Measurements from ENCODE around the gene RET. TPM values are rescaled to one million over a fixed set of nuclear protein-coding genes. Genes with fewer than 3 reads are reported as not detected.

Gene RET
- total and polyA plus RNA-seq, 2 of the 8 experiments (the other 6 are each of a cell fraction or from before 2014, with no cell fraction given), result 6.7 to 8.4 TPM

- H2BK120ac ChIP-seq (replicated peaks; ENCODE audit: low read depth, low read length), result no peak overlapping the region
- H4K91ac ChIP-seq (replicated peaks; ENCODE audit: insufficient read length, low read length), result no peak overlapping the region
- no peak overlapping the region for H2BK20ac ChIP-seq (ENCODE audit: low read length)
- TF ChIP-seq CEBPB (IDR thresholded peaks at IDR 0.05; ENCODE audit: low read depth, low read length), result no peak
- no peak for TF ChIP-seq EGR1 (IDR thresholded peaks at IDR 0.05; ENCODE audit: borderline replicate concordance, low read depth, low read length)
- H4K20me1 ChIP-seq (replicated peaks in 1 of 2; ENCODE audit: control insufficient read depth in 1 of 2, insufficient read depth in 2 of 2, low read length in 2 of 2), result peaks cover 0 to 3% of the 10 kb centered on the region in 2 experiments
- H3K14ac ChIP-seq (ENCODE audit: insufficient read length), result no peak overlapping the region
- no peak overlapping the region for H2BK15ac ChIP-seq (ENCODE audit: low read length)
- H3K79me1 ChIP-seq (ENCODE audit: low read depth, low read length), result no peaks in the 10 kb centered on the region
- no peak overlapping the region for H2AK5ac ChIP-seq (ENCODE audit: low read depth, low read length)
- WGBS, 2 experiments (ENCODE audit: extremely low coverage in 1 of 2, insufficient coverage in 1 of 2, insufficient read length in 1 of 2, insufficient replicate concordance in 2 of 2, low coverage in 1 of 2, low lambda C conversion rate in 2 of 2, missing lambda C conversion rate in 1 of 2), result 79% methylated on average over 4 of the region's 4 CpGs; no CpG with 5 or more reads in 1 of the 2 experiments
- no peaks in the 10 kb centered on the region for H3K79me2 ChIP-seq (ENCODE audit: control insufficient read depth in 1 of 2, insufficient read depth in 2 of 2, low read length in 2 of 2)
- H3K36me3 ChIP-seq (ENCODE audit: control insufficient read depth in 2 of 4, insufficient read depth in 4 of 4, low read length in 3 of 4), result no peaks in the 10 kb centered on the region; a peak in 2 of 8 replicates
- no peak for DNase-seq (ENCODE audit: low read depth in 1 of 2, low spot score in 2 of 2)
- CTCF ChIA-PET (ENCODE audit: partially characterized antibody), result interaction anchor here (0.9 to 1.4 kb wide), 3 partner anchors 9 to 80 kb away, joined by 3 to 7 read pairs (median 5); no protein-coding TSS in a partner anchor
- no peak overlapping the region for H3K9ac ChIP-seq (replicated peaks in 1 of 4; ENCODE audit: extremely low read depth in 1 of 4, low read depth in 3 of 4, low read length in 3 of 4)
- H3K4me2 ChIP-seq (ENCODE audit: insufficient read depth in 1 of 2, low read depth in 2 of 2, low read length in 2 of 2), result no peak overlapping the region
- H3K23ac ChIP-seq (ENCODE audit: insufficient read length), result no peak overlapping the region
- no peak overlapping the region for H2BK5ac ChIP-seq (ENCODE audit: low read depth, low read length)
- no peak overlapping the region for H2BK12ac ChIP-seq (ENCODE audit: low read depth, low read length)
- no peaks in the 10 kb centered on the region for H3K9me3 ChIP-seq (ENCODE audit: insufficient read depth in 2 of 2, low read depth in 1 of 2, low read length in 1 of 2)
- no peaks in the 10 kb centered on the region for H3K4me1 ChIP-seq (replicated peaks in 1 of 4; ENCODE audit: control insufficient read depth in 3 of 4, insufficient read depth in 4 of 4, low read length in 3 of 4)
- no peaks in the 10 kb centered on the region for H3K23me2 ChIP-seq (ENCODE audit: low read depth, low read length)
- H3K4ac ChIP-seq (replicated peaks; ENCODE audit: insufficient read length, low read depth, low read length), result no peak overlapping the region
- no peak overlapping the region for H3K27ac ChIP-seq (ENCODE audit: low read depth, low read length)
- H3K27me3 ChIP-seq (replicated peaks in 1 of 4; ENCODE audit: control insufficient read depth in 3 of 4, extremely low read depth in 1 of 4, insufficient read depth in 3 of 4, low read length in 3 of 4), result no peaks in the 10 kb centered on the region
- no peak overlapping the region for H3K4me3 ChIP-seq (ENCODE audit: extremely low read depth in 1 of 4, insufficient read depth in 2 of 4, low read depth in 3 of 4, low read length in 4 of 4)
- H4K8ac ChIP-seq (ENCODE audit: extremely low read depth, insufficient read depth, low read length), result no peak overlapping the region
- FAIRE-seq, result no peak
- POLR2A ChIA-PET (ENCODE audit: partially characterized antibody), result no interaction called here
- no peak overlapping the region for H2AFZ ChIP-seq (ENCODE audit: low read length)
- no peak overlapping the region for H3K56ac ChIP-seq (replicated peaks; ENCODE audit: insufficient read length, low read depth, low read length)
- no peak overlapping the region for H3K18ac ChIP-seq (ENCODE audit: extremely low read depth, low read length)
- H4K5ac ChIP-seq (ENCODE audit: insufficient read length, low read depth, low read length), result no peak overlapping the region
These were observed 45.2 kb downstream of the RET start for GRCh38 chr10:43122096-43122495.

Data from H1 (cell line).